ENCODE data around the gene OOSP3. TPM values are rescaled to one million over a fixed set of nuclear protein-coding genes. Genes with fewer than 3 reads are reported as not detected.
"Not testable (repeated sequence)": the region's sequence is repeated elsewhere in the genome, so short reads cannot be mapped to it uniquely, and the experiment has no call there.

The OOSP3 gene
- total RNA-seq, 2 experiments from 2014 or later, result not detected

- Mint-ChIP-seq H3K9me3 (no peaks in the 10 kb centered on the region), H3K4me3 (no peak overlapping the region)
- POLR2A ChIA-PET, result no interaction called here
These were observed 20.8 kb upstream of the OOSP3 start for GRCh38 chr11:59857439-59858434.

GRCh38 chr11:59859673-59860072, 18.9 kb upstream of the OOSP3 start:
- DNase-seq, result no peak
- POLR2A ChIA-PET, result no interaction called here

More at GRCh38 chr11:59857439-59858434, 20.8 kb upstream of the OOSP3 start:
- DNase-seq (no peak), ATAC-seq (ENCODE audit: low read depth) (peak; percentile 47)
- Mint-ChIP-seq H3K4me1 (peaks cover 10% of the 10 kb centered on the region), H3K27ac (peak overlapping the region; percentile 0), H3K36me3 (no peaks in the 10 kb centered on the region), H3K27me3 (peaks cover 12% of the 10 kb centered on the region)

GRCh38 chr11:59862252-59862651, 16.3 kb upstream of the OOSP3 start:
- H3K36me3 Mint-ChIP-seq, result no peaks in the 10 kb centered on the region
- H3K4me3 Mint-ChIP-seq, result no peak overlapping the region
- H3K4me1 Mint-ChIP-seq, result peaks cover 10% of the 10 kb centered on the region
- POLR2A ChIA-PET, result no interaction called here
- no peak overlapping the region for H3K27ac Mint-ChIP-seq
- H3K27me3 Mint-ChIP-seq, result peaks cover 18% of the 10 kb centered on the region
- DNase-seq (no peak), ATAC-seq (ENCODE audit: low read depth) (no peak)
- no peaks in the 10 kb centered on the region for H3K9me3 Mint-ChIP-seq

More at GRCh38 chr11:59859673-59860072, 18.9 kb upstream of the OOSP3 start:
- H3K4me1 Mint-ChIP-seq, result peaks cover 10% of the 10 kb centered on the region
- peaks cover 9% of the 10 kb centered on the region for H3K27me3 Mint-ChIP-seq
- no peaks in the 10 kb centered on the region for H3K9me3 Mint-ChIP-seq
- ATAC-seq (ENCODE audit: low read depth), result no peak
- no peak overlapping the region for H3K4me3 Mint-ChIP-seq
- no peaks in the 10 kb centered on the region for H3K36me3 Mint-ChIP-seq
- no peak overlapping the region for H3K27ac Mint-ChIP-seq

- H3K4me3 Mint-ChIP-seq, result no peak overlapping the region
- peaks cover 25% of the 10 kb centered on the region for H3K27me3 Mint-ChIP-seq
- no peak overlapping the region for H3K27ac Mint-ChIP-seq
- no peaks in the 10 kb centered on the region for H3K36me3 Mint-ChIP-seq
- DNase-seq (no peak), ATAC-seq (ENCODE audit: low read depth) (no peak)
- no peaks in the 10 kb centered on the region for H3K4me1 Mint-ChIP-seq
- no peaks in the 10 kb centered on the region for H3K9me3 Mint-ChIP-seq
- POLR2A ChIA-PET, result no interaction called here
These were observed 13.6 kb upstream of the OOSP3 start for GRCh38 chr11:59865031-59865430.

- Mint-ChIP-seq H3K4me1 (no peaks in the 10 kb centered on the region), H3K27ac (no peak within 1 kb of the TSS), H3K36me3 (no peaks in the 10 kb centered on the region), H3K4me3 (no peak within 1 kb of the TSS), H3K9me3 (peaks cover 3% of the 10 kb centered on the region), H3K27me3 (peaks cover 28% of the 10 kb centered on the region)
- POLR2A ChIA-PET, result no interaction called here
- DNase-seq (no peak), ATAC-seq (ENCODE audit: low read depth) (no peak)
These were observed 12.2 kb upstream of the OOSP3 start, which contains the start of gene TCN1 for GRCh38 chr11:59866397-59866796. Gene TCN1, minus strand, starts transcription at chr11:59866487. Its CDS starts 17 bp downstream, at chr11:59866470.

- Mint-ChIP-seq H3K36me3 (no peaks in the 10 kb centered on the region), H3K27me3 (peaks cover 28% of the 10 kb centered on the region), H3K4me1 (no peaks in the 10 kb centered on the region), H3K4me3 (no peak overlapping the region), H3K9me3 (peaks cover 3% of the 10 kb centered on the region), H3K27ac (no peak overlapping the region)
- POLR2A ChIA-PET, result no interaction called here
- no peak for ATAC-seq (ENCODE audit: low read depth)
- no peak for DNase-seq
These were observed 11.7 kb upstream of the OOSP3 start for GRCh38 chr11:59866836-59867235.

GRCh38 chr11:59867946-59868345, 10.6 kb upstream of the OOSP3 start:
- Mint-ChIP-seq H3K27ac (no peak overlapping the region), H3K27me3 (peaks cover 28% of the 10 kb centered on the region), H3K9me3 (peaks cover 3% of the 10 kb centered on the region), H3K36me3 (no peaks in the 10 kb centered on the region), H3K4me3 (no peak overlapping the region), H3K4me1 (no peaks in the 10 kb centered on the region)
- DNase-seq, result no peak
- POLR2A ChIA-PET, result no interaction called here
- no peak for ATAC-seq (ENCODE audit: low read depth)

- no peak overlapping the region for H3K27ac Mint-ChIP-seq
- DNase-seq, result no peak
These were observed 6.5 kb upstream of the OOSP3 start for GRCh38 chr11:59872076-59872475.

GRCh38 chr11:59875856-59876519, 2.6 kb upstream of the OOSP3 start:
- Mint-ChIP-seq H3K4me1 (no peaks in the 10 kb centered on the region), H3K36me3 (no peaks in the 10 kb centered on the region), H3K27me3 (peaks cover 12% of the 10 kb centered on the region), H3K9me3 (no peaks in the 10 kb centered on the region), H3K4me3 (no peak overlapping the region), H3K27ac (no peak overlapping the region)
- DNase-seq (no peak), ATAC-seq (ENCODE audit: low read depth) (no peak)
- POLR2A ChIA-PET, result no interaction called here

More at GRCh38 chr11:59872076-59872475, 6.5 kb upstream of the OOSP3 start:
- H3K36me3 Mint-ChIP-seq, result no peaks in the 10 kb centered on the region
- H3K4me1 Mint-ChIP-seq, result no peaks in the 10 kb centered on the region
- peaks cover 24% of the 10 kb centered on the region for H3K27me3 Mint-ChIP-seq
- H3K4me3 Mint-ChIP-seq, result no peak overlapping the region
- ATAC-seq (ENCODE audit: low read depth), result no peak
- POLR2A ChIA-PET, result no interaction called here
- H3K9me3 Mint-ChIP-seq, result peaks cover 3% of the 10 kb centered on the region

GRCh38 chr11:59877325-59877724, 1.3 kb upstream of the OOSP3 start:
- POLR2A ChIA-PET, result no interaction called here
- DNase-seq (no peak), ATAC-seq (ENCODE audit: low read depth) (no peak)
- H3K27ac Mint-ChIP-seq, result no peak overlapping the region
- peaks cover 12% of the 10 kb centered on the region for H3K27me3 Mint-ChIP-seq
- H3K4me1 Mint-ChIP-seq, result no peaks in the 10 kb centered on the region
- no peaks in the 10 kb centered on the region for H3K36me3 Mint-ChIP-seq
- no peak overlapping the region for H3K4me3 Mint-ChIP-seq
- H3K9me3 Mint-ChIP-seq, result no peaks in the 10 kb centered on the region

- no peaks in the 10 kb centered on the region for H3K4me1 Mint-ChIP-seq
- ATAC-seq (ENCODE audit: low read depth) (no peak), DNase-seq (no peak)
- H3K27ac Mint-ChIP-seq, result no peak overlapping the region
- H3K36me3 Mint-ChIP-seq, result no peaks in the 10 kb centered on the region
- H3K9me3 Mint-ChIP-seq, result no peaks in the 10 kb centered on the region
- POLR2A ChIA-PET, result no interaction called here
- peaks cover 12% of the 10 kb centered on the region for H3K27me3 Mint-ChIP-seq
- no peak overlapping the region for H3K4me3 Mint-ChIP-seq
These were observed 798 bp upstream of the OOSP3 start for GRCh38 chr11:59877784-59878183.

- Mint-ChIP-seq H3K27ac (no peak overlapping the region), H3K4me3 (no peak overlapping the region), H3K27me3 (peaks cover 9% of the 10 kb centered on the region), H3K9me3 (no peaks in the 10 kb centered on the region), H3K36me3 (no peaks in the 10 kb centered on the region), H3K4me1 (no peaks in the 10 kb centered on the region)
- no peak for ATAC-seq (ENCODE audit: low read depth)
- POLR2A ChIA-PET, result no interaction called here
- no peak for DNase-seq
These were observed 985 bp downstream of the OOSP3 start for GRCh38 chr11:59879567-59879966.

- Mint-ChIP-seq H3K36me3 (no peaks in the 10 kb centered on the region), H3K4me3 (no peak overlapping the region), H3K27ac (no peak overlapping the region), H3K4me1 (no peaks in the 10 kb centered on the region), H3K9me3 (peaks cover 6% of the 10 kb centered on the region), H3K27me3 (peaks cover 6% of the 10 kb centered on the region)
- ATAC-seq (ENCODE audit: low read depth) (no peak), DNase-seq (no peak)
- POLR2A ChIA-PET, result no interaction called here
These were observed 5.0 kb downstream of the OOSP3 start for GRCh38 chr11:59883597-59883996.

- POLR2A ChIA-PET; H3K27me3 Mint-ChIP-seq; DNase-seq; ATAC-seq (ENCODE audit: low read depth); H3K4me1 Mint-ChIP-seq; H3K36me3 Mint-ChIP-seq; H3K4me3 Mint-ChIP-seq; H3K27ac Mint-ChIP-seq: not testable (repeated sequence)
- H3K9me3 Mint-ChIP-seq, result peaks cover 24% of the 10 kb centered on the region
These were observed 8.6 kb downstream of the OOSP3 start for GRCh38 chr11:59887156-59887555.

Data from activated naive CD8-positive, alpha-beta T cell treated with anti-CD3 and anti-CD28 coated beads, Interleukin-2, amount 10 ng/mL, durations not matched to agents 7 days and 5 days (primary cell).